DOHH2 (cell line): ENCODE measurements around the gene LRRC71.
A peak's percentile ranks its signal among the peaks of the same experiment; 100 is the strongest.

Experiments used
- H3F3A ChIP-seq: fragments of 200-600 bp; sonication (generic), shearing (Covaris generic); 2 replicates; pipeline ENCODE4 v1.6.0; 2016; ENCODE audit warnings: antibody characterized with exemption, mild to moderate bottlenecking; ENCODE audit not compliant: control insufficient read depth, insufficient read depth
- H3K27ac ChIP-seq: fragments of 200-600 bp; sonication (generic); 2 replicates; pipeline ENCODE4 v1.5.1; 2014; ENCODE audit warnings: low read depth, mild to moderate bottlenecking, low read length, moderate library complexity
- H3K27me3 ChIP-seq: fragments of 200-600 bp; sonication (generic); 2 replicates; pipeline ENCODE4 v1.6.1; 2014; ENCODE audit warnings: mild to moderate bottlenecking, low read length, mixed read lengths; ENCODE audit not compliant: control insufficient read depth
- H3K36me3 ChIP-seq: fragments of 200-600 bp; sonication (generic); 2 replicates; pipeline ENCODE4 v1.6.1; 2014; ENCODE audit warnings: mild to moderate bottlenecking, low read length, moderate library complexity, mixed read lengths; ENCODE audit not compliant: control insufficient read depth
- H3K4me1 ChIP-seq: fragments of 200-600 bp; sonication (generic); 2 replicates; pipeline ENCODE4 v1.6.1; 2014; ENCODE audit warnings: mild to moderate bottlenecking, low read length, mixed read lengths; ENCODE audit not compliant: control insufficient read depth
- H3K4me2 ChIP-seq: fragments of 200-600 bp; sonication (generic); 2 replicates; pipeline ENCODE4 v1.6.0; 2014; ENCODE audit warnings: mild to moderate bottlenecking, low read length, moderate library complexity
- H3K4me3 ChIP-seq: fragments of 200-600 bp; sonication (generic); 2 replicates; pipeline ENCODE4 v1.5.1; 2014; ENCODE audit warnings: mild to moderate bottlenecking, low read length, mixed read lengths
- H3K79me2 ChIP-seq: fragments of 200-600 bp; sonication (generic); 2 replicates; pipeline ENCODE4 v1.6.1; 2014; ENCODE audit warnings: mild to moderate bottlenecking, low read length, mixed read lengths; ENCODE audit not compliant: control insufficient read depth
- H3K9me2 ChIP-seq: fragments of 200-600 bp; sonication (generic); replicated peaks from 2 replicates; pipeline ENCODE4 v1.6.1; 2014; ENCODE audit warnings: mild to moderate bottlenecking, low read length, mixed read lengths; ENCODE audit not compliant: control insufficient read depth
- H3K9me3 ChIP-seq: fragments of 200-600 bp; sonication (generic); 2 replicates; pipeline ENCODE4 v1.6.1; 2014; ENCODE audit warnings: antibody characterized with exemption, low read length, mixed read lengths; ENCODE audit not compliant: control insufficient read depth, insufficient read depth
- H4K20me1 ChIP-seq: fragments of 200-600 bp; sonication (generic); 2 replicates; pipeline ENCODE4 v1.6.0; 2014; ENCODE audit warnings: low read depth, mild to moderate bottlenecking, antibody characterized with exemption, low read length, moderate library complexity; ENCODE audit not compliant: control insufficient read depth, insufficient read depth
- CTCF ChIP-seq: fragments of 200-600 bp; sonication (generic); IDR thresholded peaks from one replicate; pipeline ENCODE4 v1.5.1; 2014; ENCODE audit warnings: antibody characterized with exemption, mild to moderate bottlenecking, low read depth, low read length; ENCODE audit not compliant: poor library complexity, severe bottlenecking
- EZH2phosphoT487 ChIP-seq: fragments of 200-600 bp; sonication (generic); IDR thresholded peaks from 2 replicates; pipeline ENCODE4 v1.6.1; 2017; ENCODE audit warnings: borderline replicate concordance, mild to moderate bottlenecking, antibody characterized with exemption, low read length, moderate library complexity, mixed read lengths

The LRRC71 gene

GRCh38 chr1:156909671-156910070 lies 10.8 kb upstream of the LRRC71 start:
- Histone ChIP-seq H3K27ac (no peak overlapping the region), H4K20me1 (no peaks in the 10 kb centered on the region), H3K4me3 (no peak overlapping the region), H3K9me3 (no peaks in the 10 kb centered on the region), H3K79me2 (no peaks in the 10 kb centered on the region), H3K36me3 (no peaks in the 10 kb centered on the region), H3K9me2 (no peaks in the 10 kb centered on the region), H3K4me1 (no peaks in the 10 kb centered on the region), H3K27me3 (0 out of 2 replicates have a peak, but pooled peaks cover 4% of the 10 kb centered on the region), H3F3A (no peaks in the 10 kb centered on the region), H3K4me2 (no peak overlapping the region)
- TF ChIP-seq EZH2phosphoT487 (no peak), CTCF (no peak)

- Histone ChIP-seq H3K9me3 (no peaks in the 10 kb centered on the region), H3F3A (no peaks in the 10 kb centered on the region), H3K27ac (no peak overlapping the region), H3K27me3 (peaks cover 7% of the 10 kb centered on the region; the same call in 1 of the 2 replicates), H4K20me1 (no peaks in the 10 kb centered on the region), H3K9me2 (no peaks in the 10 kb centered on the region), H3K4me2 (no peak overlapping the region), H3K4me1 (no peaks in the 10 kb centered on the region), H3K36me3 (no peaks in the 10 kb centered on the region), H3K4me3 (no peak overlapping the region), H3K79me2 (no peaks in the 10 kb centered on the region)
- TF ChIP-seq CTCF (peak; percentile 91), EZH2phosphoT487 (no peak)
Measured at GRCh38 chr1:156910309-156910782, 10.1 kb upstream of the LRRC71 start.

- Histone ChIP-seq H3K9me3 (no peaks in the 10 kb centered on the region), H3K4me3 (no peak overlapping the region), H3K9me2 (no peaks in the 10 kb centered on the region), H3K4me2 (no peak overlapping the region), H3F3A (no peaks in the 10 kb centered on the region), H3K27ac (no peak overlapping the region), H3K36me3 (no peaks in the 10 kb centered on the region), H4K20me1 (no peaks in the 10 kb centered on the region), H3K79me2 (no peaks in the 10 kb centered on the region), H3K4me1 (no peaks in the 10 kb centered on the region), H3K27me3 (peaks cover 7% of the 10 kb centered on the region; the same call in 1 of the 2 replicates)
- TF ChIP-seq EZH2phosphoT487, result no peak
- no peak for TF ChIP-seq CTCF
Measured at GRCh38 chr1:156911577-156912298, 8.7 kb upstream of the LRRC71 start.
